ENCODE results near the gene ACER1.
"Not testable (repeated sequence)": the region's sequence is repeated elsewhere in the genome, so short reads cannot be mapped to it uniquely, and the experiment has no call there.

The ACER1 gene

GRCh38 chr19:6355321-6356040, 22.1 kb upstream of the ACER1 start:
- H3K4me3 ChIP-seq (ENCODE audit: low read depth, low read length); H3K27ac ChIP-seq (ENCODE audit: low read depth, low read length); H3K9me3 ChIP-seq (ENCODE audit: control insufficient read depth, insufficient read depth, low read length); H3K4me1 ChIP-seq (ENCODE audit: control insufficient read depth, insufficient read depth, low read length); H3K27me3 ChIP-seq (ENCODE audit: control insufficient read depth, insufficient read depth, low read length); H3K36me3 ChIP-seq (ENCODE audit: control insufficient read depth, insufficient read depth, low read length); H3K9ac ChIP-seq (ENCODE audit: low read depth, low read length): not testable (repeated sequence)

- H3K27me3 ChIP-seq (ENCODE audit: control insufficient read depth, insufficient read depth, low read length): no peaks in the 10 kb centered on the region
- no peak overlapping the region for H3K4me3 ChIP-seq (ENCODE audit: low read depth, low read length)
- H3K9ac ChIP-seq (ENCODE audit: low read depth, low read length): no peak overlapping the region
- H3K36me3 ChIP-seq (ENCODE audit: control insufficient read depth, insufficient read depth, low read length): no peaks in the 10 kb centered on the region
- no peaks in the 10 kb centered on the region for H3K4me1 ChIP-seq (ENCODE audit: control insufficient read depth, insufficient read depth, low read length)
- H3K9me3 ChIP-seq (ENCODE audit: control insufficient read depth, insufficient read depth, low read length): peaks cover 7% of the 10 kb centered on the region
- H3K27ac ChIP-seq (ENCODE audit: low read depth, low read length): no peak overlapping the region
Observed at GRCh38 chr19:6354098-6354674, 20.8 kb upstream of the ACER1 start.

GRCh38 chr19:6352381-6353165, 19.2 kb upstream of the ACER1 start:
- Histone ChIP-seq H3K9me3 (ENCODE audit: control insufficient read depth, insufficient read depth, low read length) (peaks cover 7% of the 10 kb centered on the region), H3K4me3 (ENCODE audit: low read depth, low read length) (no peak overlapping the region), H3K36me3 (ENCODE audit: control insufficient read depth, insufficient read depth, low read length) (no peaks in the 10 kb centered on the region), H3K27ac (ENCODE audit: low read depth, low read length) (no peak overlapping the region), H3K4me1 (ENCODE audit: control insufficient read depth, insufficient read depth, low read length) (no peaks in the 10 kb centered on the region), H3K9ac (ENCODE audit: low read depth, low read length) (no peak overlapping the region), H3K27me3 (ENCODE audit: control insufficient read depth, insufficient read depth, low read length) (no peaks in the 10 kb centered on the region)

GRCh38 chr19:6350688-6351087, 17.3 kb upstream of the ACER1 start:
- H3K27ac ChIP-seq (ENCODE audit: low read depth, low read length): no peak overlapping the region
- H3K9ac ChIP-seq (ENCODE audit: low read depth, low read length): no peak overlapping the region
- H3K4me1 ChIP-seq (ENCODE audit: control insufficient read depth, insufficient read depth, low read length): no peaks in the 10 kb centered on the region
- peaks cover 7% of the 10 kb centered on the region for H3K9me3 ChIP-seq (ENCODE audit: control insufficient read depth, insufficient read depth, low read length)
- H3K27me3 ChIP-seq (ENCODE audit: control insufficient read depth, insufficient read depth, low read length): no peaks in the 10 kb centered on the region
- no peaks in the 10 kb centered on the region for H3K36me3 ChIP-seq (ENCODE audit: control insufficient read depth, insufficient read depth, low read length)
- no peak overlapping the region for H3K4me3 ChIP-seq (ENCODE audit: low read depth, low read length)

- H3K4me1 ChIP-seq (ENCODE audit: control insufficient read depth, insufficient read depth, low read length); H3K9ac ChIP-seq (ENCODE audit: low read depth, low read length); H3K4me3 ChIP-seq (ENCODE audit: low read depth, low read length); H3K27me3 ChIP-seq (ENCODE audit: control insufficient read depth, insufficient read depth, low read length); H3K9me3 ChIP-seq (ENCODE audit: control insufficient read depth, insufficient read depth, low read length); H3K27ac ChIP-seq (ENCODE audit: low read depth, low read length); H3K36me3 ChIP-seq (ENCODE audit: control insufficient read depth, insufficient read depth, low read length): not testable (repeated sequence)
Observed at GRCh38 chr19:6349271-6349670, 15.9 kb upstream of the ACER1 start.

GRCh38 chr19:6343462-6343861, 10.1 kb upstream of the ACER1 start:
- Histone ChIP-seq H3K4me1 (ENCODE audit: control insufficient read depth, insufficient read depth, low read length) (no peaks in the 10 kb centered on the region), H3K4me3 (ENCODE audit: low read depth, low read length) (no peak overlapping the region), H3K36me3 (ENCODE audit: control insufficient read depth, insufficient read depth, low read length) (no peaks in the 10 kb centered on the region), H3K27ac (ENCODE audit: low read depth, low read length) (no peak overlapping the region), H3K9ac (ENCODE audit: low read depth, low read length) (no peak overlapping the region), H3K9me3 (ENCODE audit: control insufficient read depth, insufficient read depth, low read length) (peaks cover 6% of the 10 kb centered on the region), H3K27me3 (ENCODE audit: control insufficient read depth, insufficient read depth, low read length) (no peaks in the 10 kb centered on the region)

GRCh38 chr19:6340493-6341201, 7.2 kb upstream of the ACER1 start:
- Histone ChIP-seq H3K36me3 (ENCODE audit: control insufficient read depth, insufficient read depth, low read length) (no peaks in the 10 kb centered on the region), H3K27ac (ENCODE audit: low read depth, low read length) (no peak overlapping the region), H3K4me3 (ENCODE audit: low read depth, low read length) (no peak overlapping the region), H3K9ac (ENCODE audit: low read depth, low read length) (no peak overlapping the region), H3K27me3 (ENCODE audit: control insufficient read depth, insufficient read depth, low read length) (no peaks in the 10 kb centered on the region), H3K9me3 (ENCODE audit: control insufficient read depth, insufficient read depth, low read length) (peaks cover 6% of the 10 kb centered on the region), H3K4me1 (ENCODE audit: control insufficient read depth, insufficient read depth, low read length) (no peaks in the 10 kb centered on the region)

- Histone ChIP-seq H3K27me3 (ENCODE audit: control insufficient read depth, insufficient read depth, low read length) (no peaks in the 10 kb centered on the region), H3K4me3 (ENCODE audit: low read depth, low read length) (no peak overlapping the region), H3K27ac (ENCODE audit: low read depth, low read length) (no peak overlapping the region), H3K9ac (ENCODE audit: low read depth, low read length) (no peak overlapping the region), H3K4me1 (ENCODE audit: control insufficient read depth, insufficient read depth, low read length) (no peaks in the 10 kb centered on the region), H3K36me3 (ENCODE audit: control insufficient read depth, insufficient read depth, low read length) (no peaks in the 10 kb centered on the region), H3K9me3 (ENCODE audit: control insufficient read depth, insufficient read depth, low read length) (no peaks in the 10 kb centered on the region)
Observed at GRCh38 chr19:6334490-6335285, 1.3 kb upstream of the ACER1 start.

- no peak overlapping the region for H3K9ac ChIP-seq (ENCODE audit: low read depth, low read length)
- H3K36me3 ChIP-seq (ENCODE audit: control insufficient read depth, insufficient read depth, low read length): no peaks in the 10 kb centered on the region
- H3K9me3 ChIP-seq (ENCODE audit: control insufficient read depth, insufficient read depth, low read length): peaks cover 16% of the 10 kb centered on the region
- H3K4me3 ChIP-seq (ENCODE audit: low read depth, low read length): no peak overlapping the region
- no peak overlapping the region for H3K27ac ChIP-seq (ENCODE audit: low read depth, low read length)
- no peaks in the 10 kb centered on the region for H3K27me3 ChIP-seq (ENCODE audit: control insufficient read depth, insufficient read depth, low read length)
- H3K4me1 ChIP-seq (ENCODE audit: control insufficient read depth, insufficient read depth, low read length): no peaks in the 10 kb centered on the region
Observed at GRCh38 chr19:6326815-6327214, 6.6 kb downstream of the ACER1 start.

GRCh38 chr19:6325614-6326013, 7.8 kb downstream of the ACER1 start:
- peaks cover 21% of the 10 kb centered on the region for H3K9me3 ChIP-seq (ENCODE audit: control insufficient read depth, insufficient read depth, low read length)
- H3K27me3 ChIP-seq (ENCODE audit: control insufficient read depth, insufficient read depth, low read length): no peaks in the 10 kb centered on the region
- no peak overlapping the region for H3K9ac ChIP-seq (ENCODE audit: low read depth, low read length)
- no peaks in the 10 kb centered on the region for H3K36me3 ChIP-seq (ENCODE audit: control insufficient read depth, insufficient read depth, low read length)
- H3K27ac ChIP-seq (ENCODE audit: low read depth, low read length): no peak overlapping the region
- H3K4me3 ChIP-seq (ENCODE audit: low read depth, low read length): no peak overlapping the region
- no peaks in the 10 kb centered on the region for H3K4me1 ChIP-seq (ENCODE audit: control insufficient read depth, insufficient read depth, low read length)
